Measurements from ENCODE around the gene EXOC3L2.

Gene EXOC3L2

DNA sequence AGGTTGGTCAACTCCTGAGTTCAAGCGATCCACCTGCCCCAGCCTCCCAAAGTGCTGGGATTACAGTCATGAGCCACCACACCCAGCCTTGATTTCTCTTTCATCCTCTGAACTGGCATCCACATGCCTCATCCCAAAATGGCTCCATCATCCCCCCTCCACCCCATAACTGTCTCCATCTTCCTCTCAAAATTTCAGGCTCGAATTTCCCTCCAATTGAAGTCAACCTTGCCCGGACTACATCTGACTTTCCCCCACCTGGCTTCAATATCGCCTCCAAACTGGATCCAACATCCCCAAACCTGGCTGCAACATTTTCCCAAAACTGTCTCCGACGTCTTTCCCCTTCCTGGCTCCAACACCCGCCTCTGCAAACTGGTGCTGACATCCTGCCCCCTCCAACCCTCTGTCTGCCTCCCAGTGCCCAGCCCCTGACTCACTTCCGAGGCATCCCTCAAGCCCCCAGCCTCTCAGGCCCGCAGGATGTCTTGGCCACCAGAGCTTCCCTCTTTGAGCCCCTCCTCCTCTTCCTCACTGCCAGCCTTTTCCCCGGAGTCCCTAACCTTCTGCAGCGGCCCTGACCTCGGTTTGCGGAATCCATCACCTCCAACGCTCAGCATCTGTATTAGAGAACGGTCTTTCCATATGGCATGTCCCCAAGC, 943 bp downstream of the EXOC3L2 start:
- TF ChIP-seq, protein P1, sequence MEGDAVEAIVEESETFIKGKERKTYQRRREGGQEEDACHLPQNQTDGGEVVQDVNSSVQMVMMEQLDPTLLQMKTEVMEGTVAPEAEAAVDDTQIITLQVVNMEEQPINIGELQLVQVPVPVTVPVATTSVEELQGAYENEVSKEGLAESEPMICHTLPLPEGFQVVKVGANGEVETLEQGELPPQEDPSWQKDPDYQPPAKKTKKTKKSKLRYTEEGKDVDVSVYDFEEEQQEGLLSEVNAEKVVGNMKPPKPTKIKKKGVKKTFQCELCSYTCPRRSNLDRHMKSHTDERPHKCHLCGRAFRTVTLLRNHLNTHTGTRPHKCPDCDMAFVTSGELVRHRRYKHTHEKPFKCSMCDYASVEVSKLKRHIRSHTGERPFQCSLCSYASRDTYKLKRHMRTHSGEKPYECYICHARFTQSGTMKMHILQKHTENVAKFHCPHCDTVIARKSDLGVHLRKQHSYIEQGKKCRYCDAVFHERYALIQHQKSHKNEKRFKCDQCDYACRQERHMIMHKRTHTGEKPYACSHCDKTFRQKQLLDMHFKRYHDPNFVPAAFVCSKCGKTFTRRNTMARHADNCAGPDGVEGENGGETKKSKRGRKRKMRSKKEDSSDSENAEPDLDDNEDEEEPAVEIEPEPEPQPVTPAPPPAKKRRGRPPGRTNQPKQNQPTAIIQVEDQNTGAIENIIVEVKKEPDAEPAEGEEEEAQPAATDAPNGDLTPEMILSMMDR (IDR thresholded peaks at IDR 0.05; ENCODE audit: insufficient read depth, low read length, poor library complexity, severe bottlenecking), result no peak
- TF ChIP-seq EZH2phosphoT487 (conservative IDR thresholded peaks at IDR 0.05; ENCODE audit: low read length), result no peak
- Histone ChIP-seq H3K4me2 (ENCODE audit: low read depth, low read length, poor library complexity, severe bottlenecking) (no peak overlapping the region), H3K9me3 (ENCODE audit: insufficient read depth, low read length) (no peaks in the 10 kb centered on the region)

DNA sequence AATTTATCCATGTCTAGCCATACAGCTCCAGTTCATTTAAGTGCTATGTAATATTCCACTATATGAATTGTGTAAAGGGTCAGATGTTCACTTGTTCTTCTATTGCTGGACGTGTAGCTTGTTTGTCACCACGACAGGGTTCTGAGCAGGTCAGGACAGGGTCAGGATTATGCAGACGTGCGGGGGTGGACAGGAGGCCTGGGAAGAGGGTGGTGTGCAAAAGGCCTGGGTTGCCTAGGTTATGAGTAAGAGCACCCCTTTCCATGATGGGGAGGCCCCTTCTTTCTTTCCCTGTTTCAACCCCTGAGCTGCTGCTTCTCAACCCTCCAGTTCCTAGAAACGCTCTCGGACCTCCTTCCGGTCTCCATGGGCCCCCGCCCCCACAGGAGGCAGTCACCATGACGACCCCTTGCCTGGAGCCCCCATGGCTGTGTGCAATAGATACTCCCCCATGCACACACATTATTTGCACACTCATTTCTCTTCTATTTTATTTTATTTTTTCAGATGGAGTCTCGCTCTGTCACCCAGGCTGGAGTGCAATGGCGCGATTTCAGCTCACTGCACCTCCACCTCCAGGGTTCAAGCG, 2.0 kb downstream of the EXOC3L2 start:
- H3F3A ChIP-seq (ENCODE audit: insufficient read depth), result no peaks in the 10 kb centered on the region
- TF ChIP-seq, protein P1 (IDR thresholded peaks at IDR 0.05; ENCODE audit: insufficient read depth, low read length, poor library complexity, severe bottlenecking), result no peak
- TF ChIP-seq EZH2phosphoT487 (conservative IDR thresholded peaks at IDR 0.05; ENCODE audit: low read length), result no peak
- no peaks in the 10 kb centered on the region for H3K36me3 ChIP-seq (ENCODE audit: low read length)
- no peaks in the 10 kb centered on the region for H3K9me2 ChIP-seq (replicated peaks; ENCODE audit: insufficient read depth, low read length)
- no peak overlapping the region for H3K27ac ChIP-seq (ENCODE audit: low read depth, low read length)
- no peaks in the 10 kb centered on the region for H3K79me2 ChIP-seq (ENCODE audit: insufficient read depth, low read length)
- H3K4me2 ChIP-seq (ENCODE audit: low read depth, low read length, poor library complexity, severe bottlenecking), result no peak overlapping the region
- H3K9me3 ChIP-seq (ENCODE audit: insufficient read depth, low read length), result no peaks in the 10 kb centered on the region
- no peak overlapping the region for H2AFZ ChIP-seq (ENCODE audit: low read depth, low read length, severe bottlenecking)
- H4K20me1 ChIP-seq (ENCODE audit: low read depth, low read length), result no peaks in the 10 kb centered on the region
- H3K27me3 ChIP-seq (ENCODE audit: low read length), result no peaks in the 10 kb centered on the region
- no peak overlapping the region for H3K4me3 ChIP-seq (ENCODE audit: insufficient read depth, low read length, poor library complexity, severe bottlenecking)
- H3K9ac ChIP-seq (ENCODE audit: low read length), result no peak overlapping the region

More for the DNA sequence above, 943 bp downstream of the EXOC3L2 start:
- Histone ChIP-seq H3F3A (ENCODE audit: insufficient read depth) (no peaks in the 10 kb centered on the region), H3K27me3 (ENCODE audit: low read length) (no peaks in the 10 kb centered on the region), H4K20me1 (ENCODE audit: low read depth, low read length) (no peaks in the 10 kb centered on the region), H2AFZ (ENCODE audit: low read depth, low read length, severe bottlenecking) (no peak overlapping the region), H3K79me2 (ENCODE audit: insufficient read depth, low read length) (no peaks in the 10 kb centered on the region), H3K27ac (ENCODE audit: low read depth, low read length) (no peak overlapping the region), H3K9me2 (replicated peaks; ENCODE audit: insufficient read depth, low read length) (no peaks in the 10 kb centered on the region), H3K9ac (ENCODE audit: low read length) (no peak overlapping the region), H3K4me3 (ENCODE audit: insufficient read depth, low read length, poor library complexity, severe bottlenecking) (no peak overlapping the region), H3K36me3 (ENCODE audit: low read length) (no peaks in the 10 kb centered on the region)

DNA sequence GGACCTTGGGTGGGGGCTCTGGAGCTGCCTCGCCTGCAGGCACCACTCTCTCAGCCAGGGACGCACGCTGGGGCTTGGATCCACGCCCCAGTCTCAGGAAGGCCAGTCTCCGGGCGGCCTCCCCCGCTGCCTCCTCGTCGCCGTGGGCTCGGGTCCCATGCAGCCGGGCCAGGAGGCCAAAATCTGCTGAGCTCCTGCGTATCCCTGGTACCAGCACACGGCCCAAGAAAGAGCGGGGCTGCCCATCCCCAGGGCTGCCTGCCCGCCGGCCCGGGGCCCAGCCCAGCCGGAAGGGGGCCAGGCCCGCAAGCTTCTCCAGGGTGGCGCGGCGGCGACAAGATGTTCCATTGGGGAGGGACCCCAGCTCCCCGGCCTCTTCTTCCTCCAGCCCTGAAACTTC, 6.7 kb downstream of the EXOC3L2 start:
- no peaks in the 10 kb centered on the region for H3K36me3 ChIP-seq (ENCODE audit: low read length)
- H3K79me2 ChIP-seq (ENCODE audit: insufficient read depth, low read length), result no peaks in the 10 kb centered on the region
- no peaks in the 10 kb centered on the region for H3K9me3 ChIP-seq (ENCODE audit: insufficient read depth, low read length)
- TF ChIP-seq, protein P1 (IDR thresholded peaks at IDR 0.05; ENCODE audit: insufficient read depth, low read length, poor library complexity, severe bottlenecking), result no peak
- TF ChIP-seq EZH2phosphoT487 (conservative IDR thresholded peaks at IDR 0.05; ENCODE audit: low read length), result no peak
- no peak overlapping the region for H3K9ac ChIP-seq (ENCODE audit: low read length)
- no peaks in the 10 kb centered on the region for H3F3A ChIP-seq (ENCODE audit: insufficient read depth)
- H2AFZ ChIP-seq (ENCODE audit: low read depth, low read length, severe bottlenecking), result no peak overlapping the region
- H3K27ac ChIP-seq (ENCODE audit: low read depth, low read length), result no peak overlapping the region
- H3K4me3 ChIP-seq (ENCODE audit: insufficient read depth, low read length, poor library complexity, severe bottlenecking), result no peak overlapping the region
- no peaks in the 10 kb centered on the region; the same call in 1 of the 2 replicates for H3K27me3 ChIP-seq (ENCODE audit: low read length)
- H4K20me1 ChIP-seq (ENCODE audit: low read depth, low read length), result no peaks in the 10 kb centered on the region
- H3K9me2 ChIP-seq (replicated peaks; ENCODE audit: insufficient read depth, low read length), result no peaks in the 10 kb centered on the region
- H3K4me2 ChIP-seq (ENCODE audit: low read depth, low read length, poor library complexity, severe bottlenecking), result no peak overlapping the region

All from SU-DHL-6 (cell line).